GM18505 (cell line): ENCODE measurements around the gene MTRF1L.
"Not testable (repeated sequence)": the region's sequence is repeated elsewhere in the genome, so short reads cannot be mapped to it uniquely, and the experiment has no call there.

Experiments
- ATAC-seq: cut with Tn5 transposase; IDR thresholded peaks from one replicate; pipeline ENCODE4 v1.9.1; 2021; ENCODE audit not compliant: unreplicated experiment
- POLR2A ChIP-seq: IDR thresholded peaks from 4 replicates; pipeline ENCODE4 v1.6.1; 2011; ENCODE audit warnings: borderline replicate concordance; ENCODE audit not compliant: insufficient read depth, insufficient read length; ENCODE audit errors: extremely low read depth

MTRF1L gene

DNA sequence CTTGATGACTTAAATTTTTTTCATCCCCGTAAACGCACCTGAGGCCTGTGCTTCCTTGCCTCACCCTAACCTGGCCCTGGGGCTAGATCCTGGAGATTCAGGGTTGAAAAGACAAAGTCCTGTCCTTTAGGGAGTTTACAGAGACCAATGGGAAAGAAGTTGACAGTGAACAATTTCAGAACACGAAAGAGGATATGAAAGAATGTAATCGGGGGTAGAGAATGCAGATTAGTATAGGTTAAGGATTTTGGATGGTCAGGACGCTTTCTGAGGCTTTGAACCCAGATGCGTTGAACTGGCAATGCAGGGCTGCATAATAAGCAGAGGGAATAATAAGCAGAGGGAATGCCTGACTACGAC lies 18.0 kb downstream of the MTRF1L start:
- ATAC-seq, result peak; percentile 18
- no peak for TF ChIP-seq POLR2A

DNA sequence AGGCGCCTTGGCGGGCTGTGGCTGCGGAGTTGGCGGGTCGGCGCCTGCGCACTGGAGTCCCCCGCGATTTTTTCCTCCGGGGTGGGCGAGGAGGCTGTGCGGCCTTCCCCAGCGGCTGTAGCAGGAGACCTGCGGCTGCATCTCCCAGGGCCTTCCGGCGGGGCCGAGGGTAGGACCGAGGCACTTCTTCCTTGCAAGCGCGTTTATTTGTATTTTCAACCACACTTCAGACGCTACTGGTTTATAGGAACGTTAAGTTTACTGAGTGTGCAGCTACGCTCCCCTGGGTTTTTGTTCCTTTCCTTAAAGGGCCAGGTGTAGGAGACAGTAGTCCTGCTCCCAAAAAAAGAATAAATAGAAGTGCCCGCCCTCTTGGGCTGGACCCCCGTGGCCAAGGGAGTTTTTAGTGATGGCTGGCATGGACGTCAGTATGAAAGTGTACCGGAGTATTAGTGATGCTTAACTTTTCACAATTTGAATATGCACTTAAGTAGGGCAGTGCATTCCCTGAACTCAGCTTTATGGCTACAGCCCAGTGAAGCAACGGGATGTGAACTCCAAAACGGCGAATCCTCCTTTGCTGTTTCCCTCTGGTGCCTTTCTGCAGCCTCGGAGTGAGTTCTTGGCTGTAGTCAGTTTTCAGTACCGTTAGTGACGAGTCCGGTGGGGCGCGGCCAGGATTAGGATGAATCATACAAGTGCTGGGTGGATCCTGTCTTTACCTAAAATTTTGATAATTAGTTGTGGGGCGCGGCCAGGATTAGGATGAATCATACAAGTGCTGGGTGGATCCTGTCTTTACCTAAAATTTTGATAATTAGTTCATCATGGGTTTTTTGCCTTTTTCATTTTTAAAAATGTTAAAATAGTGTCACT lies 18.6 kb downstream of the MTRF1L start:
- ATAC-seq, result peak; percentile 14
- TF ChIP-seq POLR2A, result peak; percentile 81

DNA sequence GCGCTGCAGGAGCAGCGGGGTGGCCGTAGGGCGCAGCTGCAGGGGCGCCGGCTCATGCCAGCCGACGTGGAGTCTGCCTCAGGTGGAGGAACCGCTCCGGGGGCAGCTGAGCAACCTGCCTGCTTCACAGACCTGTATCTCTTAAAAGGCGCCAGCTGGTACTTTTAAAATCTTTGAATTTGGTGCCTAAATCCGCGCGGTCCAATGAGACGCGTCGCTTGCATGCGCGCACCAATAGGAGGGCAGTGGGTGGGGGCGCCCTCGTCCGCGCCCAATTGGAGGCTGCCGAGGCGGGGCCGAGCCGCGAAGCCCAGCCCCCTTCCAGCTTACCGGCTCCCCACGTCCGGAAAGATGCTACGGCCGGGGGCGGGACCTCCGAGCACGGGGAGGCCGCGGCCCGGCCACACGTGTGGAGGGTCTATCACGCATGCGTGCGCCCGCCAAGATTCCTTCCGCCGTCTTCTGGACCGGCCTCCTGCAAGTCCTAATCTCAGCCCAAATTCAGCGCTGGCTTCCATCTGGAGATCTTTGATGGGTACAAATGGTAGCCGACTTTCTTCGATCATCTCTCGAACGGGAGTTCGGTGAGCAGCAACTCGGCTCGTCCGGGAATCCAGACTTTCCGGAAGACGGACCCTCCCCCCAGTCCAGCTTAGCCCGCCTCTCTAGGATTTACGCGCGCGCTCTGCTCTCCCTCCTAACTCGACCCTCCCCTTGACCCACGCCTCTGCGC lies 19.4 kb downstream of the MTRF1L start, which contains the start of gene FBXO5:
FBXO5 (minus strand) TSS at position 138 of the 733 bp plus-strand sequence; CDS start at position 56, 82 bp downstream.
- ATAC-seq, result peak; percentile 85
- TF ChIP-seq POLR2A, result peak; percentile 79

DNA sequence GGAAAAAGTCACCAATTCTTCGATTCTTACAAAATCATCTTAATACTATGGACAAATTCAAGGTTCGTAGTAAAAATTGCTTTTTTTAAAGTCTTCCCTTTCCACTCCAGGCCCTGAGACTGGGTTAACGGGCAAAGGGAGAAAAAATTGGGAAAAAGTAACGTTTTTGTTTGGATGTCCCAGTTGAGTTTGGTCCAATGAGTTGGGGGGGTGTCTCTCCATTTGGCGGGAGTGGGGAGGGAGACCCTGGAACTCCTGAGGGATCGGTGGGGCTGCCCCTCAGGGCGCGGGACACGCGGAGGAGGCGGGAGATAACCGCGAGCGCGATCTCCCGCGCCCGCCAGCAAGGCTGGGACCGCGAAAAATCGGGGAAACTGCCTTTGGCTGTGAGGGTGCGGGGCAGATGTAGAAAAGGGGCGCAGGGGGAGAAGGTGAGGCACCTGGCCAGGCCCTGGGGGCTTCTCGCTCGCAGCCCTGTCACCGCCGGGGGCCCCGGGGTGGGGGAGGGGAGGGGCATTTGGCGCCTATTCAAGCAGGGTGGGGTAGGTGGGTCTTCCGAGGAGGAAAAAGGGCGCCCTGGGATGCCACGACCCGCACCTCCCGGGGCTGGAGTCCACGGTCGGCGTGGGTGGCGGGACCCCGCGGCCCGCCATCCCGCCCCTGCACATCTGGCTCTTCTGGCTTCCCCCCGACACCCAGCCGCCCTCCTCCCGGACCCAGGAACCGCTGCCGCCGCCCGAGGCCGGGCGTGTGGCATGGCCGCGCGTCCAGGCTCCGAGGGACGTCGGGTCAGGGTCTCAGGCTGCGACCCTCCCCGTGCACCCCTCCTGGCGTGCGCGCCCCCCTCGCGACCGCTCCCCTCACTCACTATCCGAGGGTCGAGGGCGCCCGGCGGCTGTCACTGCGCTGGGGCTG lies 20.3 kb downstream of the MTRF1L start:
- TF ChIP-seq POLR2A, result no peak
- peak; percentile 1 for ATAC-seq

DNA sequence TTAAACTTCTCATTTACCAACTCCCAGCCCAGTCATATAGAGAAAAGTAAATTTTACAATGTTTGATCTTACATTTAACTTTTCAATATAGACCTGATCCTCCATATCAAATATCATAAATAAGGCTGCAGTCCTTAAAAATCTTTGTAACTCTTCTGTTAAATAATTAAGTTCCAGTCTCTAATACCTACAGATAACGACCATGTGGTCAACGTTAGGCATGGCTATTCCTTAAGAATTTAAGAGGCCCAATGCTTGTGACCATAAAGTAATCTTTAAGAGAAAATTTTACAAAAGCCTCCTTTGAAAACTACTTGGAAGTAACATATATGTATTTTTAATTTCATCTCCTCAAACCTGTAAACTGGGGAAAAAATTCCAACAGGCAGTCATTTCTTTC lies 21.3 kb downstream of the MTRF1L start:
- TF ChIP-seq POLR2A, result no peak
- no peak for ATAC-seq

DNA sequence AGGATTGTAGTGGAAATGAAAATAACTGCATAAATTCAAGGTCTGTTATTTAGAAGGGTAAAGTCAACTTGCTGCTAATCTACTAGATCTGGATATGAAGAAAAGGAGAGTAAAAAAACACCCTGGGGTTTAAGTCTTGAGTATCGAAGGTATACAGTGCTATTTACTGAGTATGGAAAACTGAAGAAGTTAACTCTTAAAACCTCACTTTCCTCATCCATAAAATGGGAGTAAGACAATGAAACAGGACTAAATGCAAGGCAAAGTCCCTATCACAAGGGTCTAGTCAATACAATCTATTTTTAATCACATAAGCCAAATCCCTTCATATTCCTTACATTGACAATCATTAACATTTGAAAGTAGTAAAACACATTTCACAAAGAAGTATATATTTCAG lies 21.9 kb downstream of the MTRF1L start:
- no peak for TF ChIP-seq POLR2A
- ATAC-seq, result no peak

DNA sequence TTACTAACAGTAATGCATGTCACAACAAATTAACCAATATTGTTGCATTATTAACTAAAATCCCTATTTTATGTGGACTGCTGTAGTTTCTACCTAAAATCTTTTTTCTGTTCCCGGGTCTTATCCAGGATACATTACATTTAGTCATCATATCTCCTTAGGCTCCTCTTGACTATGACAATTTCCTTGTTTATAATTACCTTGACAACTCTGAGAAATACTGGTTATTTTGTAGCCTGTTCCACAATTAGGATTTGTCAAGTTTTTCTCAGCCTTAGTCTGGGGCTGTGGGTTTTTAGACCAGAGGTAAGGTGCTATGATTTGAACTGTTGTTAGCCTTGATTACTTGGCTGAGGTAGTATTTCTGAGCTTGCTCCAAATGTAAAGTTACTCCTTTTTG lies 23.4 kb downstream of the MTRF1L start:
- TF ChIP-seq POLR2A, result no peak

DNA sequence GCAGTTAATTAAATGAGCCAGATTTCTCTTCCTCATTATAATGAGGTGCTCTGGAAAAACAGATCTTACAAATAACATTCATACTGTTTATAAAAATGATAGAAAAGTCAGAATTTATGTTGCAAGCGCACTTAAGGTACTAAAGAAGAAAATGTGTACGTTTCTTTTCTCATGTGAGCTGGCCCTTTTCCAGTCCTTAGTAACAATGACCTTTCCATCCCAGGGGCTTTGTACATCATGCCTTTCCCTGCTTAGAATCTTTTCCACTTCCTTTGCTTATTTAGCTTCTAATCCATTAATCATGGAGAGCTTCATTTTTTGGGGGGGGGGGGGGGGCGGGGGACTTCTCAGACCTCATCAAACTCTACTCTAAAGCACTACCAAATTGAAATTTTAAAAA lies 24.5 kb downstream of the MTRF1L start:
- no peak for TF ChIP-seq POLR2A
- ATAC-seq, result no peak

More for the DNA sequence above, 23.4 kb downstream of the MTRF1L start:
- ATAC-seq, result no peak

DNA sequence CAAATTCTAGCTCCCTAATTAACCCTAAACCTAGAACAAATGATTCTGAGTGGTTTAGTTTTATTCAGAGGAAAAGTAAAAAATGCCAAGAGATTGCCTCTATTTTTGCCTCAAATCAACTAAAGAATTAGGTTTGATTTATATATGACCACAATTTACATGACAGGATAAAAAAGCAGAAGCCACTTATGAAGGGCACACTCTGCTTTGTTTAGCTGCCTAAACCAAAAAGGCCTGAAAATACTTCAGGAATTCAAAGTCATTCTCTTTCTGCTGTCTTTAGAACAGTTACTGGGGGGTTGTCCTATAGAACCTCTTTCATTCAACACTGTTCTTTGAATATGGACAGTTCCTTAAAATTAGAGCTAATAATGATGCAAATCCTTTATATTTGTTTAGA lies 25.0 kb downstream of the MTRF1L start:
- no peak for ATAC-seq
- TF ChIP-seq POLR2A, result no peak

DNA sequence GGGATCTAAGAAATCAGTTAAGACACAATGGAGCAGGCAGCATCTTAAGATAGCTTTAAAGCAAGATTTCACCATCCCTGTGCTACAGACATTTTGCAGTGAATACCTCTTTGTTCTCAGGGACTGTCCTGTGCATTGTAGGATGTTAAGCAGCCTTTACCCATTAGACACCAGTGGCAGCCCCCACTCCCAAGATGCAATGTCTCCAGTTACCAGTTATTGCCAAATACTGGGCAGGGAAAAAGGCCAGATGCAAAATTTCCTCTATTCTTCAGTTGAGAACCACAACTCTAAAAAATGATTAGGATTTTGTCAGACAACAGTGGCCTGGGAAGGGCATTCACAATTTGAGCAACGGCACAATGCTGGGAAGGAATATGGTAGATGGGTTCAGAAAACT lies 25.8 kb downstream of the MTRF1L start:
- no peak for TF ChIP-seq POLR2A
- ATAC-seq, result no peak

DNA sequence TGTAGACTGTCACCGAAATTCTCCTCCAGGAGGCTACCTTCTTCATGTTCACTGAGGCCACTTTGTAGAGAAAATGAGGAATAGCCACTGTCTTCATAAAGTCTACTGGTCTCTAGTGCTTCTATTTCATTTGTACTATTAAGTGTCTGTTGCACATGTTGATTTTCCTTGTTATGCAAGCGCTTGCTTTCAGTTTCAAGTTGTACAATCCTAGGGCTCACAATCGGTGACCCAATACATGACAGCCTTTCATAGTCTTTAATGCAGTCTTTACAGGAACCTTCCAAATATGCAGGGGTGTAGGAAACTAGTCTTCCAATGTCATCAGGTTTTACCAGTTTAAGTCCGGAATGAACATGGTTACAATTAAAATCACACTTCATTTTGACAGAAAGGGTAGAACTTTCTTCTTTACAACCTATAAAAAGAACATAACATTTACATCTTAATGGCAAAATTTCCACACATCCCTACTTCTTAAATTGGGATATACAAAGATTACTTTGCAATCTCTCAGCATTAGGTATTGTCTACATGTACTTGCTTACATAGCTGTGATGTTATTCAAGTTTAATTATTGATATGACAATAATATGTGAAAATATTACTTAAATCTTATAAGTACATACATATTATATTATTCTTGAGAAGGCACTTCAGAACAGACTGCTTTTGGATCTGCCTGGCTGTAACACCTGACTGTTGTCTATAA lies 27.1 kb downstream of the MTRF1L start:
- peak; percentile 71 for ATAC-seq
- no peak for TF ChIP-seq POLR2A

DNA sequence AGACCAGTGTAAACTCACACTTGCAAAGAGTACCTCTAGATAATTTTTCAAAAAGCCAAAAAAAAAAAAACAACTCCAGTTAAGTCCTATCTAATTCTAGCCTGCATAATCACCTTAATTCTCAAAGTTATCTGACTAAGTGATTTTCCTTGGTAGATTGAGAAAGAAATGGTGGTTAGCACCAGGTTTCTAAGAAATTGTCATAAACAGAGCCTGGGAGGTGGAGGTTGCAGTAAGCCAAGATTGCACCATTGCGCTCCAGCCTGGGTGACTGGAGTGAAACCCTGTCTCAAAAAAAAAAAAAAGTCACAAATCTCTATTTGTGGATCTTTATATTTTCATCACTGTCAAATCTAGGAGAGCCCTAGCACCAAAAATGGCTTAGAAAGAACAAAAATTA lies 28.6 kb downstream of the MTRF1L start:
- no peak for ATAC-seq
- no peak for TF ChIP-seq POLR2A

DNA sequence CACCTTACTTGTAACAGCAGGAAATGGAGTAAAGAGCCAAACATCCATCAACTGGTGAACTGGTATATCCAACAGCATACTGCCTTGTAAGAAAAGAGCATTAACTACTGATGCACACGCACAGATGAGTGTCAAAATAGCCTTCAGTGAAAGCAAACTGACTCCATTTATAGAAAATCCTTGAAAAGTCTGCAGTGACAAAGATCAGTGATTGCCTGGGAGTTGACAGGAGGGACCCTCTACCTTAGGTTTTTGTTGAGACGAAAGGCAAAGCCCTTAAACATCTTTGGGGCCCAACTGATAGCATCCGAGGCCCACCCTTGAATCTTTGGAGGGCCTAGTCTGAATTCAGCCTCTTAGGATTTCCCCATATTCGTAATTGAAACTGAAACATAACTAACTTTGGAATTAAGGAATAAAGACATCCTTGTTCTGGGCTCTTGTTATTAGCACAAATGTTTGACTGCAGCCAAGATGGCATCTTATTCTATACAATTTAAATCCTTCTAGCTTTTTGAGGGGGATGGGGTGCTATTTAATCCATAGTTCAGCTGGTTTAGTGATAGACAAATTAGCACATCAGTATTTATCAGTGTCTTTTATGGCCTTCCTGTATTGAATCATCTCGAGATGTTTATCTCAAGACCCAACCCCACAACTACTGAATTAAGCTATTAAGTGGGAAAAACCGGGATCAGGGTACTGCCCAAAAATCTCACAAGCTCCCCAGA lies 32.7 kb downstream of the MTRF1L start:
- ATAC-seq, result no peak
- TF ChIP-seq POLR2A, result no peak

DNA sequence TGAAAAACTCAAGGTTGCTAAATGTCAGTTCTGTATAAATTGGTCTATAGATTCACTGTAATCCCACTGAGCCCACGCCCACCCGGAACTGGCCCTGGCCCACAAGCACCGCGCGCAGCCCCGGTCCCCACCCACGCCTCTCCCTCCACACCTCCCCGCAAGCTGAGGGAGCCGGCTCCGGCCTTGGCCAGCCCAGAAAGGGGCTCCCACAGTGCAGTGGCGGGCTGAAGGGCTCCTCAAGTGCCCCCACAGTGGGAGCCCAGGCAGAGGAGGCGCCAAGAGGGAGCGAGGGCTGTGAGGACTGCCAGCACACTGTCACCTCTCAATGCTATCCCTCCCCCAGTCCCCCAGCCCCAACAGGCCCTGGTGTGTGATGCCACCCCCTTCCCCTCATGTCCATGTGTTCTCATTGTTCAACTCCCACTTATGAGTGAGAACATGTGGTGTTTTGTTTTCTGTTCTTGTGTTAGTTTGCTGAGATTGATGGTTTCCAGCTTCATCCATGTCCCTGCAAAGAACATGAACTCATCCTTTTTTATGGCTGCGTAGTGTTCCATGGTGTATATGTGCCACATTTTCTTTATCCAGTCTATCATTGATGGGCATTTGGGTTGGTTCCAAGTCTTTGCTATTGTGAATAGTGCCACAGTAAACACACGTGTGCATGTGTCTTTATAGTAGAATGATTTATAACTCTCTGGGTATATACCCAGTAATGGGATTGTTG lies 36.2 kb downstream of the MTRF1L start:
- not testable (repeated sequence) for ATAC-seq
